A673 (cell line): ENCODE results near the gene INTS12. TPM values are rescaled to one million over a fixed set of nuclear protein-coding genes. Genes with fewer than 3 reads are reported as not detected.
A peak's percentile ranks its signal among the peaks of the same experiment; 100 is the strongest.

Experiments
- BruUV-seq: library from RNA; stranded (reverse); fragments of 400-500 nt; replicated peaks from 2 replicates; lab custom pipeline; 2021; lab: Mats Ljungman, UMichigan
- CTCF ChIA-PET: fragments of 300-600 bp; sonication (Branson Sonifier 250); formaldehyde crosslinking; loops from one replicate; lab custom pipeline; 2022; ENCODE audit warnings: antibody characterized with exemption; lab: Charles Lee
- POLR2A ChIA-PET: fragments of 300-600 bp; sonication (Branson Sonifier 250); formaldehyde crosslinking; loops from one replicate; lab custom pipeline; 2022; ENCODE audit warnings: antibody characterized with exemption; ENCODE audit not compliant: low non-redundant PET; lab: Charles Lee
- DNase-seq: peaks from one replicate; pipeline ENCODE4 v3.0.0-alpha.2; 2015; ENCODE audit warnings: low spot score
- H3K27ac ChIP-seq: fragments of 200-600 bp; sonication (generic); 2 replicates; pipeline ENCODE4 v1.5.1; 2016; ENCODE audit warnings: mixed run types, low read depth, mild to moderate bottlenecking, mixed read lengths, antibody characterized with exemption, low read length; ENCODE audit not compliant: poor library complexity, severe bottlenecking
- H3K27me3 ChIP-seq: fragments of 200-600 bp; sonication (generic); replicated peaks from 2 replicates; pipeline ENCODE4 v1.6.1; 2017; ENCODE audit warnings: mixed run types, low read depth, mild to moderate bottlenecking, mixed read lengths, antibody characterized with exemption, low read length; ENCODE audit not compliant: insufficient read depth, poor library complexity
- H3K36me3 ChIP-seq: fragments of 200-600 bp; sonication (generic); 2 replicates; pipeline ENCODE4 v1.6.1; 2016; ENCODE audit warnings: mixed run types, mild to moderate bottlenecking, mixed read lengths, antibody characterized with exemption, low read length; ENCODE audit not compliant: insufficient read depth, poor library complexity, severe bottlenecking
- H3K4me1 ChIP-seq: fragments of 200-600 bp; sonication (generic); 2 replicates; pipeline ENCODE4 v1.6.1; 2017; ENCODE audit warnings: mixed run types, mild to moderate bottlenecking, mixed read lengths, antibody characterized with exemption, low read length; ENCODE audit not compliant: insufficient read depth, poor library complexity, severe bottlenecking
- H3K4me3 ChIP-seq: fragments of 200-600 bp; sonication (generic); 2 replicates; pipeline ENCODE4 v1.5.1; 2016; ENCODE audit warnings: low read depth, mixed run types, mild to moderate bottlenecking, mixed read lengths, low read length; ENCODE audit not compliant: poor library complexity, severe bottlenecking
- H3K9me3 ChIP-seq: fragments of 200-600 bp; sonication (generic); 2 replicates; pipeline ENCODE4 v1.6.1; 2016; ENCODE audit warnings: mixed run types, low read depth, mild to moderate bottlenecking, mixed read lengths, antibody characterized with exemption, low read length; ENCODE audit not compliant: poor library complexity, severe bottlenecking
- EZH2 ChIP-seq: fragments of 200-600 bp; sonication (generic); IDR thresholded peaks from 2 replicates; pipeline ENCODE4 v1.6.1; 2017; ENCODE audit warnings: borderline replicate concordance, low read depth, mild to moderate bottlenecking, mixed read lengths, antibody characterized with exemption, low read length; ENCODE audit not compliant: poor library complexity, severe bottlenecking
- intact Hi-C: fragments of 100-400 bp; cut with micrococcal nuclease; formaldehyde crosslinking; loops from one replicate; pipeline ENCODE4 v1.10.0; 2022; ENCODE audit not compliant: unreplicated experiment
- total RNA-seq: library from RNA; stranded (reverse); gene quantifications from 2 replicates; pipeline ENCODE4 v1.2.3, GENCODE V29; 2021
- TF ChIP-seq, protein P1 (sequence below): fragments of 300-800, 200-600 bp; sonication (generic); conservative IDR thresholded peaks from 2 replicates; pipeline ENCODE4 v1.5.1; 2017; ENCODE audit warnings: low read depth, mild to moderate bottlenecking, antibody characterized with exemption, low read length, moderate library complexity, mixed read lengths

INTS12 gene
- total RNA-seq, 1 experiment from 2014 or later, result 28.3 TPM

DNA sequence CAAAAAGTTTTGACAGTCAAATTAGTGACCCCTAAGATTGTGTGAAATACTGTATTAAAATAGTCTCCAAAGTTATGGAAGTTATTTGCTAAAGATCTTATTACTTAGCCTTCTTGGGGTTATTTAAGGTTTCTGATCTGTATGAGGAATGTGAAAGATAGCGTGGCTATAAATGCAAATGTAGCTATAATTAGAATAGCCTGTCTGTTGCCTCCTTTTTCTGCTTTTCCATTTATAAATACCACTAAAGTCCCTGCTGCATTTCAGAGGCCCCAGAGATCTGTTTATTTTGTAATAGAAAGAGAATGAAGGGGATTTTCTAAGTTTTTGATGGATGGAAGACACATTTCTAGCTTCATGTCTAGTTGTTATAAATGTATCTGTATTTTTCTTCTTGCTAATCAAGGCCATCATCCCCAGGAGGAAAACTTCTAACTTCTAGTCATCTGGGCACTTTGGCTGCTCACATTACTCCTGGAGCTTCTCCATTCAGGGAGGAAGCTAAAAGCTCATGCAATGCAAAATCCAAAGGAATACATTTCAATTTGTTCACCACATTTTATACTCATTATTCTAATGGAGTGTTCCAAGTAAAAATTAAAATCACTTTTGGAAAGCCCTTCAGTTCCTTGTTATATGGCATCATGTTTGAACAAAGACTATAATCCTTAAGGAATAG lies 73.9 kb downstream of the INTS12 start:
- peak; percentile 24 for DNase-seq
- H3K27ac ChIP-seq, result no peak overlapping the region
- CTCF ChIA-PET, result no interaction called here
- H3K27me3 ChIP-seq, result no peaks in the 10 kb centered on the region
- BruUV-seq, result no TSS peak
- POLR2A ChIA-PET, result no interaction called here
- no peak for TF ChIP-seq EZH2
- H3K4me3 ChIP-seq, result no peak overlapping the region
- H3K36me3 ChIP-seq, result no peaks in the 10 kb centered on the region
- no peaks in the 10 kb centered on the region for H3K9me3 ChIP-seq
- intact Hi-C loops, result no loop called here
- H3K4me1 ChIP-seq, result peaks cover 30% of the 10 kb centered on the region

DNA sequence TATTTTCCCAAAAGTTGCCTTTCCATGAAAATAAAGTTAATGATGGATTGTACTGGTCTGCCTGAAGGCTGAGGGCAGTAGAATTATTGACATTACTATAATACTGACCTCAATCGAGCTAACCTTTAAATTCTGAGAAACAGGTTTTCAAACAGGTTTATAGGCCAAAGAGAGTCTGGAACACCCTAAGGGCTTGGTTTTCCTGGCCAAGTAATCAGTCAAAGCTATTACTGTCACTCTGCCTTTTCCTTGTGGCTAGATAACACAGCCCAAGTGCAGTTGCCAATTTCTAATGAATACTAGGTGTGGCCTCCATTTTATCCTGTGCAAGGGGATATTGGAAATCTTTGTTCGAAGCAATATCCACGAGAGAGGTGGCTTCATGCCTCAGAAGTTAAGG lies 75.2 kb downstream of the INTS12 start:
- H3K9me3 ChIP-seq, result no peaks in the 10 kb centered on the region
- intact Hi-C loops, result no loop called here
- BruUV-seq, result no TSS peak
- ChIA-PET POLR2A (no interaction called here), CTCF (interaction anchor here (0.8 kb wide), 1 partner anchor 113 kb away, joined by 3 read pairs; no protein-coding TSS in a partner anchor)
- H3K36me3 ChIP-seq, result no peaks in the 10 kb centered on the region
- no peaks in the 10 kb centered on the region for H3K27me3 ChIP-seq
- H3K4me1 ChIP-seq, result peaks cover 30% of the 10 kb centered on the region
- no peak overlapping the region for H3K27ac ChIP-seq
- DNase-seq, result no peak
- H3K4me3 ChIP-seq, result no peak overlapping the region
- TF ChIP-seq, protein P1, sequence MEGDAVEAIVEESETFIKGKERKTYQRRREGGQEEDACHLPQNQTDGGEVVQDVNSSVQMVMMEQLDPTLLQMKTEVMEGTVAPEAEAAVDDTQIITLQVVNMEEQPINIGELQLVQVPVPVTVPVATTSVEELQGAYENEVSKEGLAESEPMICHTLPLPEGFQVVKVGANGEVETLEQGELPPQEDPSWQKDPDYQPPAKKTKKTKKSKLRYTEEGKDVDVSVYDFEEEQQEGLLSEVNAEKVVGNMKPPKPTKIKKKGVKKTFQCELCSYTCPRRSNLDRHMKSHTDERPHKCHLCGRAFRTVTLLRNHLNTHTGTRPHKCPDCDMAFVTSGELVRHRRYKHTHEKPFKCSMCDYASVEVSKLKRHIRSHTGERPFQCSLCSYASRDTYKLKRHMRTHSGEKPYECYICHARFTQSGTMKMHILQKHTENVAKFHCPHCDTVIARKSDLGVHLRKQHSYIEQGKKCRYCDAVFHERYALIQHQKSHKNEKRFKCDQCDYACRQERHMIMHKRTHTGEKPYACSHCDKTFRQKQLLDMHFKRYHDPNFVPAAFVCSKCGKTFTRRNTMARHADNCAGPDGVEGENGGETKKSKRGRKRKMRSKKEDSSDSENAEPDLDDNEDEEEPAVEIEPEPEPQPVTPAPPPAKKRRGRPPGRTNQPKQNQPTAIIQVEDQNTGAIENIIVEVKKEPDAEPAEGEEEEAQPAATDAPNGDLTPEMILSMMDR, result no peak
- TF ChIP-seq EZH2, result no peak

Other genes with a start within 250 kb of the INTS12 start
- 136 and 144 TPM in 2 replicates for gene PPA2, start 234.6 kb downstream of the INTS12 start, total RNA-seq
- gene ARHGEF38, start 156.1 kb downstream of the INTS12 start, total RNA-seq, result not detected in 2 replicates
- 25.0 and 29.0 TPM in 2 replicates for gene GSTCD, start 95 bp upstream of the INTS12 start, total RNA-seq
- 0.45 and 0.50 TPM in 2 replicates for gene NPNT, start 186.8 kb upstream of the INTS12 start, total RNA-seq